MM.1S (cell line): ENCODE results near the gene HNRNPA3.
"Not testable (repeated sequence)": the region's sequence is repeated elsewhere in the genome, so short reads cannot be mapped to it uniquely, and the experiment has no call there.

Experiments used
- DNase-seq: peaks from one replicate; pipeline ENCODE4 v3.0.0-alpha.2; 2015
- H2AFZ ChIP-seq: fragments of 300-600 bp; sonication (generic); 2 replicates; pipeline ENCODE4 v1.6.0; 2016; ENCODE audit warnings: antibody characterized with exemption, low read length
- H3F3A ChIP-seq: fragments of 300-600 bp; sonication (generic); 2 replicates; pipeline ENCODE4 v1.6.1; 2016; ENCODE audit warnings: mild to moderate bottlenecking, antibody characterized with exemption, low read length, moderate library complexity, mixed read lengths; ENCODE audit not compliant: insufficient read depth
- H3K27ac ChIP-seq: fragments of 300-600 bp; sonication (generic); 2 replicates; pipeline ENCODE4 v1.5.1; 2016; ENCODE audit warnings: mild to moderate bottlenecking, low read length
- H3K27me3 ChIP-seq: fragments of 300-600 bp; sonication (generic); replicated peaks from 2 replicates; pipeline ENCODE4 v1.6.0; 2016; ENCODE audit warnings: low read length; ENCODE audit not compliant: insufficient read depth
- H3K36me3 ChIP-seq: fragments of 300-600 bp; sonication (generic); replicated peaks from 2 replicates; pipeline ENCODE4 v1.6.1; 2016; ENCODE audit warnings: mild to moderate bottlenecking, low read length, mixed read lengths; ENCODE audit not compliant: insufficient read depth
- H3K4me1 ChIP-seq: fragments of 300-600 bp; sonication (generic); 2 replicates; pipeline ENCODE4 v1.6.1; 2016; ENCODE audit warnings: low read length, mixed read lengths
- H3K4me2 ChIP-seq: fragments of 300-600 bp; sonication (generic); 2 replicates; pipeline ENCODE4 v1.6.0; 2016; ENCODE audit warnings: low read depth, low read length
- H3K4me3 ChIP-seq: fragments of 300-600 bp; sonication (generic); 2 replicates; pipeline ENCODE4 v1.5.1; 2016; ENCODE audit warnings: low read length, mixed read lengths
- H3K79me2 ChIP-seq: fragments of 300-600 bp; sonication (generic); 2 replicates; pipeline ENCODE4 v1.6.1; 2016; ENCODE audit warnings: mixed run types, low read length, mixed read lengths
- H3K9ac ChIP-seq: fragments of 300-600 bp; sonication (generic); 2 replicates; pipeline ENCODE4 v1.6.1; 2016; ENCODE audit warnings: low read length, mixed read lengths
- H3K9me2 ChIP-seq: fragments of 300-600 bp; sonication (generic); replicated peaks from 2 replicates; pipeline ENCODE4 v1.6.1; 2016; ENCODE audit warnings: mild to moderate bottlenecking, low read length, mixed read lengths; ENCODE audit not compliant: insufficient read depth
- H3K9me3 ChIP-seq: fragments of 300-600 bp; sonication (generic); replicated peaks from 2 replicates; pipeline ENCODE4 v1.6.1; 2016; ENCODE audit warnings: mild to moderate bottlenecking, low read length, mixed read lengths; ENCODE audit not compliant: insufficient read depth
- H4K20me1 ChIP-seq: fragments of 300-600 bp; sonication (generic); 2 replicates; pipeline ENCODE4 v1.6.1; 2016; ENCODE audit warnings: mild to moderate bottlenecking, low read length, moderate library complexity, mixed read lengths; ENCODE audit not compliant: insufficient read depth
- EZH2 ChIP-seq: fragments of 300-600 bp; sonication (generic); optimal IDR thresholded peaks from 2 replicates; pipeline ENCODE3; 2017; ENCODE audit warnings: low read depth, mild to moderate bottlenecking, antibody characterized with exemption, low read length, mixed read lengths
- EZH2phosphoT487 ChIP-seq: fragments of 300-600 bp; sonication (generic); IDR thresholded peaks from 2 replicates; pipeline ENCODE4 v1.6.1; 2018; ENCODE audit warnings: antibody characterized with exemption, low read length
- TF ChIP-seq, protein P1 (sequence below): fragments of 300-600 bp; sonication (generic); IDR thresholded peaks from 2 replicates; pipeline ENCODE4 v1.5.1; 2016; ENCODE audit warnings: antibody characterized with exemption, low read length, mixed read lengths

The HNRNPA3 gene

DNA sequence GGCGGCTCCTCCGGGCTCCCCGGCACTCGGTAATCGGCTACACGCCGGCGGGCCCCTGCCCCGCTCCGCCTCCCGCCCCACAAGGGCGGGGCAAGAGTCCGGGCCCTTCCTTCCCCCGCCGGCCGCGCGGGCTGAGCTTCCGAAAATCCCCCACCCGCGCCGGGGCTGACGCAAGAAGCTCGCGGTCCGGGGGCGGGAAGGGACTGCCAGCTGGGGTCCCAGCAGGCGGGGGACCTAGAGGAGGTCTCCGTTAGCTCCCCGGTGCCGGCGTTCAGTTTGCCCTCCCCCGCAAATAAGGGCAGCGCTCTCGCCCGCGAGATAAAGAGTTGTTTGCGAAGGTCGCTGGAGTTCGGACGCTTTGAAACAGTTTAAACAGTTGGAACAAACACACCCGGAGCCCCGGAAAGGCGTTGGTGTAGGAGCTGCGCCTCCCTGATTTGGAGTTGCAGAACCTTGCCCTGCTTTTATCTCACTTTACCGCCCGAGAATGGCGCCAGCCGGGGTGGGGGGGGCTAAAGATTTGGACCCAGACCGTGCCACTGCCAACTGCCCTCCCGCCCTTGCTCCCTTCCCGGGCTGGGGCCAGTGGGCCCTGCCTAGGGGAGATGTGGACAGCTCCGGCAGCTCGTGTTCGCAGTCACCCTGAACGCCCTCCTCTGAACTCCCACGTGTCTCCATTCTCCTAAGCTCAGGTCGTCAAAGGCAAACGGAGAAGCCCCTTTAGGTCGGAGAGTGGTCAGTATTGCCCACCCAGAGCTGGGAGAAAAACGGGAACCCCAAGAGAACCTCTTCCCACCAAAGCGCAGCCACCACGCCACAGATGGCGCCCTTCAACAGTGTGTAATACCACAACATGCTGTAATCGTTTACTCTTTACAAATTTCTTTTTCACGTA is 52.3 kb downstream of the HNRNPA3 start, which contains the start of gene NFE2L2:
Gene NFE2L2 (minus strand): TSS at position 35 of the 895 bp plus-strand sequence. CDS start 151 bp downstream, outside the sequence.
- no peak for TF ChIP-seq EZH2phosphoT487
- TF ChIP-seq, protein P1, sequence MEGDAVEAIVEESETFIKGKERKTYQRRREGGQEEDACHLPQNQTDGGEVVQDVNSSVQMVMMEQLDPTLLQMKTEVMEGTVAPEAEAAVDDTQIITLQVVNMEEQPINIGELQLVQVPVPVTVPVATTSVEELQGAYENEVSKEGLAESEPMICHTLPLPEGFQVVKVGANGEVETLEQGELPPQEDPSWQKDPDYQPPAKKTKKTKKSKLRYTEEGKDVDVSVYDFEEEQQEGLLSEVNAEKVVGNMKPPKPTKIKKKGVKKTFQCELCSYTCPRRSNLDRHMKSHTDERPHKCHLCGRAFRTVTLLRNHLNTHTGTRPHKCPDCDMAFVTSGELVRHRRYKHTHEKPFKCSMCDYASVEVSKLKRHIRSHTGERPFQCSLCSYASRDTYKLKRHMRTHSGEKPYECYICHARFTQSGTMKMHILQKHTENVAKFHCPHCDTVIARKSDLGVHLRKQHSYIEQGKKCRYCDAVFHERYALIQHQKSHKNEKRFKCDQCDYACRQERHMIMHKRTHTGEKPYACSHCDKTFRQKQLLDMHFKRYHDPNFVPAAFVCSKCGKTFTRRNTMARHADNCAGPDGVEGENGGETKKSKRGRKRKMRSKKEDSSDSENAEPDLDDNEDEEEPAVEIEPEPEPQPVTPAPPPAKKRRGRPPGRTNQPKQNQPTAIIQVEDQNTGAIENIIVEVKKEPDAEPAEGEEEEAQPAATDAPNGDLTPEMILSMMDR: peak; percentile 45
- peak; percentile 91 for DNase-seq
- peaks cover 44% of the 10 kb centered on the region for H3K79me2 ChIP-seq

DNA sequence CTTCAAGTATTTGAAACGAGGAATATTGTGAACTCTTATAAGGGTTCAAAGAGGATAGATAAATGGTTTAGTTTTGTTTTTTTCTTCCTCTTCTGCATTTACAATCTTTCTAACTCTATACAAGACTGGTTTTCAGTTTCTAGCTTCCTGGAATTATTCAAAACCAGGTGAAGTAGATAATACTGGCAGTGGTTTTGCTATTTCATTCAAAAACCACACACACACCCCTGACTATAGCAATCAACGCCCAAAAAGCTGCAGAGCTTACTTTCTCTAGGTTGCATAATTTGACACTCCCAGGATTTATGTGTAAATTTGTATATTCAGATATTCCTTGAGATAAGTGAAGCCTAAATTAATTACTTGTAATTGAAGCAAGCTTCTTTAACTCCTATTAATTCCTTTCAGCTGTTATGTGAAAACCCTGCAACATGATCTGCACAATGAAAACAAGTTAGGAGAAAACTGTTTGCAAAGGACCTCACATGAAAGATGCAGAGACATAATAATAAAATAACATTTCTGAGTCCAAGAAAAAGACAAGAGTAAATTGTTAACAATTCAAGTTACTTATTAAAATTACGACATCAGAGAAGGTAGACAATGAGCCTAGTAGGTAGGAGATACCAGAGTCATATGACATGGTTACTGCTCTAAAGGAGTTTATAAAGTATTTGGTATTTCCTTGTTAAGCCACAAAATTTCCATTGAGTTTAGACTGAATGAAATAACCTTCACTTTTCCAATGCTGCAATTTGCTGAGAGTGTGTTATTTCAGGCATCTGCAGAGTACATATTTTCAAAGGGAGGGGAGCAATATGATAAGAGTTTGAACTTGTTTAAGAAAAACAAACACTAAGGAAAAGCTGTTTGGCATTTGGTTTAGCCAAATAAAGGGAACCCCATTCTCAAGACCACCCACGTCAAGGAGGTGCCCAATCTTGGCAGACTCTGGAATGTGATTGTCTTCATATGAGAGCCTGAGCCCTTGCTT is 53.5 kb downstream of the HNRNPA3 start:
- TF ChIP-seq EZH2phosphoT487: no peak
- TF ChIP-seq, protein P1: no peak
- TF ChIP-seq EZH2: no peak
- peak overlapping the region; percentile 96; the same call in 1 of the 2 replicates for H3K9ac ChIP-seq
- H3K9me2 ChIP-seq: no peaks in the 10 kb centered on the region
- H3K4me2 ChIP-seq: peak overlapping the region; percentile 91
- no peaks in the 10 kb centered on the region for H3K27me3 ChIP-seq
- no peak overlapping the region for H2AFZ ChIP-seq
- H3F3A ChIP-seq: peaks cover 29% of the 10 kb centered on the region
- H3K4me1 ChIP-seq: peaks cover 25% of the 10 kb centered on the region
- H3K27ac ChIP-seq: peak overlapping the region; percentile 93; the same call in 1 of the 2 replicates
- no peaks in the 10 kb centered on the region for H3K36me3 ChIP-seq
- H3K9me3 ChIP-seq: no peaks in the 10 kb centered on the region
- DNase-seq: peak; percentile 57
- 0 out of 2 replicates have a peak, but pooled peaks cover 7% of the 10 kb centered on the region for H4K20me1 ChIP-seq
- H3K79me2 ChIP-seq: peaks cover 32% of the 10 kb centered on the region
- peak overlapping the region; percentile 71 for H3K4me3 ChIP-seq

More for the DNA sequence above, 52.3 kb downstream of the HNRNPA3 start, which contains the start of gene NFE2L2:
- peak within 1 kb of the TSS; percentile 93 for H3K27ac ChIP-seq
- peak within 1 kb of the TSS; percentile 99 for H3K9ac ChIP-seq
- peak within 1 kb of the TSS; percentile 79 for H2AFZ ChIP-seq
- peaks cover 29% of the 10 kb centered on the region for H3F3A ChIP-seq
- H3K9me2 ChIP-seq: no peaks in the 10 kb centered on the region
- peaks cover 25% of the 10 kb centered on the region for H3K4me1 ChIP-seq
- H4K20me1 ChIP-seq: peaks cover 14% of the 10 kb centered on the region; the same call in 1 of the 2 replicates
- peak within 1 kb of the TSS; percentile 72 for H3K4me3 ChIP-seq
- no peaks in the 10 kb centered on the region for H3K36me3 ChIP-seq
- H3K4me2 ChIP-seq: peak within 1 kb of the TSS; percentile 91
- no peaks in the 10 kb centered on the region for H3K27me3 ChIP-seq
- H3K9me3 ChIP-seq: no peaks in the 10 kb centered on the region

DNA sequence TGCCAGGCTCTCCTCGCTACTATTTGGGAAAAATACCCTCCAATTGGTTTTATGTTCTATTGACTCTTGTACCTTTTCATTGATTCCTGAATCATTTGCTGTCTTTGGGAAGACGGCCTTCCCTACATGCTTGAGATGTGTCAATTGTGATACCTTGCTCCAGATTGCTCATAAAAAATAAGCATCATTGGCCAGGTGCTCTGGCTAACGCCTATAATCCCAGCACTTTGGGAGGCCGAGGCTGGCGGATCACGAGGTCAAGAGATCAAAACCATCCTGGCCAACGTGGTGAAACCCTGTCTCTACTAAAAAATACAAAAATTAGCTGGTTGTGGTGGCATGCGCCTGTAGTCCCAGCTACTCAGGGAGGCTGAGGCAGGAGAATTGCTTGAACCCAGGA is 54.4 kb downstream of the HNRNPA3 start:
- Histone ChIP-seq H3K4me1 (peaks cover 18% of the 10 kb centered on the region), H3F3A (peaks cover 29% of the 10 kb centered on the region), H3K79me2 (peaks cover 24% of the 10 kb centered on the region)
- H3K4me3 ChIP-seq, H3K9ac ChIP-seq, H3K9me3 ChIP-seq, H3K4me2 ChIP-seq, H3K27me3 ChIP-seq, H2AFZ ChIP-seq, DNase-seq, H3K27ac ChIP-seq, H3K36me3 ChIP-seq, H4K20me1 ChIP-seq, H3K9me2 ChIP-seq: not testable (repeated sequence)
